Transverse colon (tissue), 3 donors: Measurements from ENCODE around the gene CLSTN2.

Experiments used
- POLR2A ChIP-seq: fragments of 450-650 bp; IDR thresholded peaks from one replicate; pipeline ENCODE4 v1.6.1; 2016; ENCODE audit warnings: antibody characterized with exemption, mild to moderate bottlenecking, moderate library complexity
- TF ChIP-seq, protein P1 (sequence below), 5 experiments: fragments of 200-600 bp in 3 of 5; fragments of 450-650 bp in 2 of 5; sonication (generic) in 3 of 5; IDR thresholded peaks; 1 replicate in 2 of 5; 2 replicates in 3 of 5; pipeline ENCODE4 v1.5.1; 2016 to 2017; ENCODE audit warnings: antibody characterized with exemption in 5 of 5, inconsistent platforms in 3 of 5, mild to moderate bottlenecking in 2 of 5, moderate library complexity in 1 of 5

DNA sequence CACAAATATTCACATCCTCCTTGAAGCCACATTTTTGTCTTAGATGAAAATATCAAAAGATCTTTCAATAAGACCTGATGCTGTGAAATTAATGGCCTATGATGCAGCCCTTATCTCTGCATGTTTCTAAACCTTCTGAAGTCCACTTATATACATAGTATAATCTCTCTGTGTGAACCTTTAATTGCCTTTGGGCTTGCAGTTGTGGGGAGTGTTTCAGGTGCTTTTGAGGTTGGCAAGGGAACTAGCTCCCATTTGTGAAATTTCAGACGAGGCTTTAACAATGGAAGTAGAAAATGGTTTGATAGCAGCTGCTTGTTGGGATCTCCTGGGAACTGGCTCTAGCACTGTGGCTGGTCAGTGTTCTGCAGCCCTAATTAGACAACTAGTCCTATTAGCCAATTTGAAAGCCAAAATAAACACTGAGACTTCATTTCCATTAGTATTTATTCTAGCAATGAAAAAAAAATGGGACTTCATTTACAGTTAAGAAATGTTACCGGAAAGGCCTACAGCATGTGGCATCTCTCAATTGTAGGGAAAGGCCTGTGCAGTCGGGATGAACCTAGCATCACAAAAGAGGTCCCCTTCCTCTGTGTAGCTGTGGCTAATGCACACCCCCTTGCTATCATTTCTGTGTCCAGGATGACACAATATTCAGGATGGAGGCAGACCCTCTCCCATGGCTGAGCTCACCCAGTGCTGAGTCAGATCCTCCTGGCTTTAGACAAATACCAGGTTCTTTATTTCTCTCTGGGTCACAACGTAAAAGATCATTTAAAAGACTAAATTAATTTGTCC, 602.1 kb downstream of the CLSTN2 start:
- TF ChIP-seq, protein P1, sequence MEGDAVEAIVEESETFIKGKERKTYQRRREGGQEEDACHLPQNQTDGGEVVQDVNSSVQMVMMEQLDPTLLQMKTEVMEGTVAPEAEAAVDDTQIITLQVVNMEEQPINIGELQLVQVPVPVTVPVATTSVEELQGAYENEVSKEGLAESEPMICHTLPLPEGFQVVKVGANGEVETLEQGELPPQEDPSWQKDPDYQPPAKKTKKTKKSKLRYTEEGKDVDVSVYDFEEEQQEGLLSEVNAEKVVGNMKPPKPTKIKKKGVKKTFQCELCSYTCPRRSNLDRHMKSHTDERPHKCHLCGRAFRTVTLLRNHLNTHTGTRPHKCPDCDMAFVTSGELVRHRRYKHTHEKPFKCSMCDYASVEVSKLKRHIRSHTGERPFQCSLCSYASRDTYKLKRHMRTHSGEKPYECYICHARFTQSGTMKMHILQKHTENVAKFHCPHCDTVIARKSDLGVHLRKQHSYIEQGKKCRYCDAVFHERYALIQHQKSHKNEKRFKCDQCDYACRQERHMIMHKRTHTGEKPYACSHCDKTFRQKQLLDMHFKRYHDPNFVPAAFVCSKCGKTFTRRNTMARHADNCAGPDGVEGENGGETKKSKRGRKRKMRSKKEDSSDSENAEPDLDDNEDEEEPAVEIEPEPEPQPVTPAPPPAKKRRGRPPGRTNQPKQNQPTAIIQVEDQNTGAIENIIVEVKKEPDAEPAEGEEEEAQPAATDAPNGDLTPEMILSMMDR (IDR thresholded peaks at IDR 0.05) = no peak
- no peak for TF ChIP-seq POLR2A
